GM12891 (cell line): ENCODE data around the gene ZBTB43.

Experiments used
- PAX5 ChIP-seq: IDR thresholded peaks from 2 replicates; pipeline ENCODE4 v1.6.1; 2011; ENCODE audit warnings: low read length, moderate library complexity, mild to moderate bottlenecking; ENCODE audit not compliant: insufficient read depth, severe bottlenecking
- POLR2A ChIP-seq: IDR thresholded peaks from 2 replicates; pipeline ENCODE4 v1.6.1; 2011; ENCODE audit warnings: low read depth, low read length, control low read depth
- POLR2AphosphoS5 ChIP-seq: IDR thresholded peaks from 2 replicates; pipeline ENCODE4 v1.6.1; 2011; ENCODE audit warnings: low read depth, low read length, control low read depth
- POU2F2 ChIP-seq: IDR thresholded peaks from 2 replicates; pipeline ENCODE4 v1.6.1; 2011; ENCODE audit warnings: low read depth, mild to moderate bottlenecking, control low read depth, low read length, moderate library complexity
- SPI1 ChIP-seq: IDR thresholded peaks from 2 replicates; pipeline ENCODE4 v1.6.1; 2011; ENCODE audit warnings: low read depth, low read length, control low read depth
- TAF1 ChIP-seq: IDR thresholded peaks from 2 replicates; pipeline ENCODE4 v1.6.1; 2011; ENCODE audit warnings: low read depth, low read length, control low read depth

- TF ChIP-seq POLR2AphosphoS5: no peak
- no peak for TF ChIP-seq TAF1
- TF ChIP-seq PAX5: no peak
- no peak for TF ChIP-seq POLR2A
- no peak for TF ChIP-seq SPI1
- no peak for TF ChIP-seq POU2F2
These were observed 20.9 kb upstream of the ZBTB43 start for GRCh38 chr9:126783949-126784348.
